ENCODE data around the gene ARHGEF40. TPM values are rescaled to one million over a fixed set of nuclear protein-coding genes. Genes with fewer than 3 reads are reported as not detected.

The ARHGEF40 gene
- total RNA-seq, 4 donors from 2014 or later: 10.4 to 15.7 (median 12.9) TPM

- H3K27me3 ChIP-seq: no peaks in the 10 kb centered on the region
- no peak for ATAC-seq
- H3K27ac ChIP-seq: peak overlapping the region; percentile 97 to 99 (median 98)
- H3K4me1 ChIP-seq: peaks cover 34% of the 10 kb centered on the region in 2 donors
- no peak for DNase-seq
- no peaks in the 10 kb centered on the region for H3K9me3 ChIP-seq
- TF ChIP-seq CTCF (IDR thresholded peaks at IDR 0.05 in 4 of 5, conservative IDR thresholded peaks at IDR 0.05 in 1 of 5) (no peak), POLR2A (IDR thresholded peaks at IDR 0.05) (no peak)
- intact Hi-C loops (cut with DNase I; ENCODE audit: low total_unique reads): loop anchor here (2.0 to 10.0 kb wide), 4 partner anchors 133 to 760 kb away; partner anchors contain the start of genes HNRNPC and PARP2
- H3K36me3 ChIP-seq: no peaks in the 10 kb centered on the region
- in situ Hi-C loops (cut with MboI; ENCODE audit: low sequenced_read_pairs in 4 of 4): loop anchor here (5.0 to 25.0 kb wide), 5 partner anchors 38 to 418 kb away; partner anchors contain the start of genes ANG (in 2 of the 4) and RNASE4 (in 2 of the 4)
- no peak overlapping the region for H3K4me3 ChIP-seq
Observed at GRCh38 chr14:21105095-21105494, 35.0 kb downstream of the ARHGEF40 start.

DNA sequence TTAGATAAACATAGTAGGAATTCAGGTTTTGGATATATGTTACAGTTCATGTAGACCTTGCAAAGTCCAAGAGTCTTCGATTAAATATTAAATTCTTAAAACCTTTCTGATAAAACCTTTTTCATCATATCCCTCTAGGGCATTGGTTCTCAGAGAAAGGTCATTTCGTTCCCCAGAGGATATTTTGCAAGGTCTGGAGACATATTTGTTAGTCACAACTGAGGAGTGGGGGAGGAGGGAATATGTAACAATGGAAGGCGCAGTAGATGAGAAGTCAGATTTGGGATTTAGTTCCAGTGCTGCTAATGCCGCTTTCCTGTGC is 36.0 kb downstream of the ARHGEF40 start:
- intact Hi-C loops (cut with DNase I; ENCODE audit: low total_unique reads) (loop anchor here (5.0 to 10.0 kb wide), 3 partner anchors 134 to 761 kb away; partner anchors contain the start of gene PARP2), in situ Hi-C loops (cut with MboI; ENCODE audit: low sequenced_read_pairs in 4 of 4) (loop anchor here (5.0 to 25.0 kb wide), 5 partner anchors 39 to 419 kb away; partner anchors contain the start of genes ANG (in 2 of the 4) and RNASE4 (in 2 of the 4))
- Histone ChIP-seq H3K36me3 (no peaks in the 10 kb centered on the region), H3K9me3 (no peaks in the 10 kb centered on the region), H3K4me1 (peaks cover 34% of the 10 kb centered on the region in 2 donors), H3K4me3 (peak overlapping the region in 1 of 4 donors; percentile 37), H3K27me3 (no peaks in the 10 kb centered on the region), H3K27ac (peak overlapping the region; percentile 97 to 99 (median 98))
- DNase-seq: no peak
- no peak for ATAC-seq
- TF ChIP-seq CTCF (IDR thresholded peaks at IDR 0.05 in 4 of 5, conservative IDR thresholded peaks at IDR 0.05 in 1 of 5) (no peak), POLR2A (IDR thresholded peaks at IDR 0.05) (no peak)

DNA sequence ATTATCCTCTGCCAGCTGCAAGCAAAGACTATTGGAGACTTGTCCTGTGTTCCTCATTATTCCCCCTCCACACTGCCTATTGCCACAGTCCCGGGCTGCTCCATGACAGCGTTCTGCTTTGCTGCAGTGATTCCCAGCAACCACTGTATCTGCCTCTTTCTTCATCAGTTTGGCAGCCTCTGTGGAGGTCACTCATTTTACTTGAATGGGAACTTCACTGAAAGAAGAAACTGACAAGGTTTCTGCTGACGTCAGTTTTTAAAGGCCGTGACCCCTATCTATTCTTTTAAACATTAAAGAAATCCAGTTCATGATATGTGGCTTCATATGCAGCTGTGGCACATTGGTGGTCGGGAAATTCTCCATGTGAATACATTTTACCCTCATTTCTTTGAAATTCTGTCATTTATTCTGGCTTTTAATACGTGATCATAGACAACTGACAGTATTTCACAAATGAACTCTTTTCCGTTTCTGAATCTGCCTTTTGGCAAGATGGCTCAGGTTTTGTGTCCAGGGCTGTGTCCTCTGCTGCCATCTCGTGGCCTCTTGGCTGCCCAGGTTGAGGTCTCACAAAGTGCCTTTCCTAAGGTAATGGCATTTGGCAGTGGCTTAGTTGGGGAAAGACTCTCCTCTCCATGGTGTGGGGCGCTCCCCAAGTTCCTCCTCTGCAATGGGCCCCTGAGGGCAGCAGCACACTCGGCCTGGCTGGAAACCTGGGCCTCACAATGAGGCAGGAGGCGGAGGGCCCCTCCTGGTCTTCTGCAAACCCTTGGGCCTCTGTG is 36.6 kb downstream of the ARHGEF40 start:
- Histone ChIP-seq H3K27me3 (no peaks in the 10 kb centered on the region), H3K4me1 (peaks cover 34% of the 10 kb centered on the region in 2 donors), H3K4me3 (peak overlapping the region; percentile 32 to 45 (median 36)), H3K36me3 (no peaks in the 10 kb centered on the region), H3K9me3 (no peaks in the 10 kb centered on the region), H3K27ac (peak overlapping the region; percentile 97 to 99 (median 98))
- peak; percentile 79 to 95 (median 83) for TF ChIP-seq CTCF (IDR thresholded peaks at IDR 0.05 in 4 of 5, conservative IDR thresholded peaks at IDR 0.05 in 1 of 5)
- TF ChIP-seq POLR2A (IDR thresholded peaks at IDR 0.05): no peak
- in situ Hi-C loops (cut with MboI; ENCODE audit: low sequenced_read_pairs in 4 of 4) (loop anchor here (5.0 to 25.0 kb wide), 5 partner anchors 39 to 419 kb away; partner anchors contain the start of genes ANG (in 2 of the 4) and RNASE4 (in 2 of the 4)), intact Hi-C loops (cut with DNase I; ENCODE audit: low total_unique reads) (loop anchor here (5.0 to 10.0 kb wide), 3 partner anchors 134 to 762 kb away; partner anchors contain the start of gene PARP2)
- ATAC-seq (peak in 1 of 2 donors; percentile 45), DNase-seq (peak; percentile 63 to 79)

DNA sequence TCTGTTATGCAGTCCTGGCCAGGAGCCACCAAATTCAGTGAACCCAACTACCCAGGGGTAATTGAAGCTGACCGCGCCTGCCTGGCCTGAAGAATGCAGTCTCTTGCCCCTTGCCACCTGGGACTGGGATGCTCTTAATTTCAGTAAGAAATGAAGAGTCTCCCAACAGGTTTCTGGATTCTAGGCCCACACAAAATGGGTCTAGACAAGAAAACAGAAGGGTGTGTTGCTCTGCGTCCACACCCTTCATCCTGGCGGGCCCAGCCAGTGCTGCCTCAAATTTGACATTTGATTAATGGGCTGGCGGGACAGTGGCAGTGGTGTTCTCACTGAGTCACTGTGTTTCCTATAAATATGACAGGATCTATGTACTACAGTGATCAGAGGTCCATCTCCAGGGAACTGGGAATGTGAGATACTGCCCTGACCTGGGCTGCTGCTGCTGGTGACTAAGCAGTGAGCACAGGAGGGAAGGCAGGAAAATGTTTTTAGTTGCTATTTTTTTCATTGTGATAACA is 37.2 kb downstream of the ARHGEF40 start:
- intact Hi-C loops (cut with DNase I; ENCODE audit: low total_unique reads): loop anchor here (5.0 to 10.0 kb wide), 3 partner anchors 135 to 763 kb away; partner anchors contain the start of gene PARP2
- Histone ChIP-seq H3K27me3 (no peaks in the 10 kb centered on the region), H3K36me3 (no peaks in the 10 kb centered on the region), H3K4me1 (peaks cover 34% of the 10 kb centered on the region in 2 donors), H3K27ac (peak overlapping the region; percentile 97 to 99 (median 98)), H3K4me3 (no peak overlapping the region), H3K9me3 (no peaks in the 10 kb centered on the region)
- no peak for ATAC-seq
- in situ Hi-C loops (cut with MboI; ENCODE audit: low sequenced_read_pairs in 4 of 4): loop anchor here (5.0 to 25.0 kb wide), 5 partner anchors 40 to 420 kb away; partner anchors contain the start of genes ANG (in 2 of the 4) and RNASE4 (in 2 of the 4)
- TF ChIP-seq POLR2A (IDR thresholded peaks at IDR 0.05) (no peak), CTCF (IDR thresholded peaks at IDR 0.05 in 4 of 5, conservative IDR thresholded peaks at IDR 0.05 in 1 of 5) (no peak)
- DNase-seq: no peak
